Activated naive CD4-positive, alpha-beta T cell treated with anti-CD3 and anti-CD28 coated beads, Interleukin-2, amount 50 U/mL, for 72 hours (primary cell): ENCODE data around the gene PDE6D. TPM values are rescaled to one million over a fixed set of nuclear protein-coding genes. Genes with fewer than 3 reads are reported as not detected.

Source experiments
- ATAC-seq, 2 donors: fragments of 150-1000 bp; cut with Tn5 transposase; 2 replicates each; pipeline ENCODE4 v1.10.0; 2021; ENCODE audit warnings: mild to moderate bottlenecking in 2 of 2, moderate library complexity in 2 of 2
- DNase-seq, 2 donors: peaks; one replicate each; pipeline ENCODE4 v3.0.0; 2021 to 2022; ENCODE audit warnings: low spot score in 2 of 2
- H3K27ac Mint-ChIP-seq, 2 donors: one replicate each; pipeline ENCODE4 v1.8.0; 2022; ENCODE audit warnings: mild to moderate bottlenecking in 2 of 2, mixed read lengths in 2 of 2
- H3K36me3 Mint-ChIP-seq, 2 donors: one replicate each; pipeline ENCODE4 v1.8.0; 2022; ENCODE audit warnings: mixed read lengths in 2 of 2
- H3K9me3 Mint-ChIP-seq, 2 donors: one replicate each; pipeline ENCODE4 v1.8.0; 2022; ENCODE audit warnings: mixed read lengths in 2 of 2
- total RNA-seq, 2 donors: library from RNA; stranded (reverse); gene quantifications; one replicate each; pipeline ENCODE4 v1.2.3, GENCODE V29; 2022

The PDE6D gene
- total RNA-seq, 2 donors from 2014 or later: 25.4 to 26.3 TPM

- H3K27ac Mint-ChIP-seq: peak overlapping the region in 1 of 2 donors; percentile 60
- ATAC-seq (no peak), DNase-seq (no peak)
- peaks cover 5 to 9% of the 10 kb centered on the region in 2 donors for H3K36me3 Mint-ChIP-seq
- H3K9me3 Mint-ChIP-seq: no peaks in the 10 kb centered on the region
Measured at GRCh38 chr2:231701456-231702373, 79.4 kb downstream of the PDE6D start.

- H3K9me3 Mint-ChIP-seq: no peaks in the 10 kb centered on the region
- H3K27ac Mint-ChIP-seq: no peak overlapping the region
- H3K36me3 Mint-ChIP-seq: no peaks in the 10 kb centered on the region
- no peak for ATAC-seq
- DNase-seq: no peak
Measured at GRCh38 chr2:231699006-231699405, 82.1 kb downstream of the PDE6D start.

GRCh38 chr2:231696004-231696367, 85.1 kb downstream of the PDE6D start:
- Mint-ChIP-seq H3K36me3 (no peaks in the 10 kb centered on the region), H3K9me3 (no peaks in the 10 kb centered on the region), H3K27ac (no peak overlapping the region)
- DNase-seq (no peak), ATAC-seq (no peak)

GRCh38 chr2:231693956-231694355, 87.1 kb downstream of the PDE6D start:
- Mint-ChIP-seq H3K36me3 (no peaks in the 10 kb centered on the region), H3K9me3 (no peaks in the 10 kb centered on the region), H3K27ac (no peak overlapping the region)
- no peak for DNase-seq
- ATAC-seq: no peak

GRCh38 chr2:231692847-231693246, 88.2 kb downstream of the PDE6D start:
- no peak overlapping the region for H3K27ac Mint-ChIP-seq
- H3K9me3 Mint-ChIP-seq: no peaks in the 10 kb centered on the region
- ATAC-seq: no peak
- DNase-seq: no peak
- no peaks in the 10 kb centered on the region for H3K36me3 Mint-ChIP-seq

GRCh38 chr2:231691251-231691772, 89.8 kb downstream of the PDE6D start:
- DNase-seq (no peak), ATAC-seq (no peak)
- no peaks in the 10 kb centered on the region for H3K9me3 Mint-ChIP-seq
- no peak overlapping the region for H3K27ac Mint-ChIP-seq
- H3K36me3 Mint-ChIP-seq: no peaks in the 10 kb centered on the region

- Mint-ChIP-seq H3K27ac (no peak overlapping the region), H3K9me3 (no peaks in the 10 kb centered on the region), H3K36me3 (no peaks in the 10 kb centered on the region)
- ATAC-seq (no peak), DNase-seq (no peak)
Measured at GRCh38 chr2:231689124-231689893, 91.8 kb downstream of the PDE6D start.

GRCh38 chr2:231688719-231689118, 92.4 kb downstream of the PDE6D start:
- no peaks in the 10 kb centered on the region for H3K9me3 Mint-ChIP-seq
- H3K27ac Mint-ChIP-seq: no peak overlapping the region
- no peaks in the 10 kb centered on the region for H3K36me3 Mint-ChIP-seq
- no peak for DNase-seq
- no peak for ATAC-seq

- H3K36me3 Mint-ChIP-seq: no peaks in the 10 kb centered on the region
Measured at GRCh38 chr2:231687961-231688360, 93.1 kb downstream of the PDE6D start.

GRCh38 chr2:231687133-231687852, 93.8 kb downstream of the PDE6D start:
- no peaks in the 10 kb centered on the region for H3K9me3 Mint-ChIP-seq
- H3K27ac Mint-ChIP-seq: no peak overlapping the region
- DNase-seq: peak in 1 of 2 donors; percentile 66
- peak; percentile 89 to 91 for ATAC-seq
- H3K36me3 Mint-ChIP-seq: no peaks in the 10 kb centered on the region

More at GRCh38 chr2:231687961-231688360, 93.1 kb downstream of the PDE6D start:
- Mint-ChIP-seq H3K27ac (no peak overlapping the region), H3K9me3 (no peaks in the 10 kb centered on the region)
- ATAC-seq (no peak), DNase-seq (no peak)

- peak overlapping the region in 1 of 2 donors; percentile 15 for H3K27ac Mint-ChIP-seq
- H3K36me3 Mint-ChIP-seq: peaks cover 3% of the 10 kb centered on the region in 2 donors
- no peaks in the 10 kb centered on the region for H3K9me3 Mint-ChIP-seq
- ATAC-seq (peak in 1 of 2 donors; percentile 4), DNase-seq (no peak)
Measured at GRCh38 chr2:231686192-231687100, 94.6 kb downstream of the PDE6D start.

GRCh38 chr2:231685349-231686191, 95.5 kb downstream of the PDE6D start:
- ATAC-seq: no peak

GRCh38 chr2:231684314-231685223, 96.5 kb downstream of the PDE6D start:
- H3K9me3 Mint-ChIP-seq: no peaks in the 10 kb centered on the region
- no peak for DNase-seq
- H3K27ac Mint-ChIP-seq: no peak overlapping the region
- peaks cover 5% of the 10 kb centered on the region in 2 donors for H3K36me3 Mint-ChIP-seq
- no peak for ATAC-seq

More at GRCh38 chr2:231685349-231686191, 95.5 kb downstream of the PDE6D start:
- no peak for DNase-seq
- no peaks in the 10 kb centered on the region for H3K9me3 Mint-ChIP-seq
- H3K36me3 Mint-ChIP-seq: peaks cover 5% of the 10 kb centered on the region in 2 donors
- H3K27ac Mint-ChIP-seq: no peak overlapping the region
